ENCODE results near the gene KIF2C.

DNA sequence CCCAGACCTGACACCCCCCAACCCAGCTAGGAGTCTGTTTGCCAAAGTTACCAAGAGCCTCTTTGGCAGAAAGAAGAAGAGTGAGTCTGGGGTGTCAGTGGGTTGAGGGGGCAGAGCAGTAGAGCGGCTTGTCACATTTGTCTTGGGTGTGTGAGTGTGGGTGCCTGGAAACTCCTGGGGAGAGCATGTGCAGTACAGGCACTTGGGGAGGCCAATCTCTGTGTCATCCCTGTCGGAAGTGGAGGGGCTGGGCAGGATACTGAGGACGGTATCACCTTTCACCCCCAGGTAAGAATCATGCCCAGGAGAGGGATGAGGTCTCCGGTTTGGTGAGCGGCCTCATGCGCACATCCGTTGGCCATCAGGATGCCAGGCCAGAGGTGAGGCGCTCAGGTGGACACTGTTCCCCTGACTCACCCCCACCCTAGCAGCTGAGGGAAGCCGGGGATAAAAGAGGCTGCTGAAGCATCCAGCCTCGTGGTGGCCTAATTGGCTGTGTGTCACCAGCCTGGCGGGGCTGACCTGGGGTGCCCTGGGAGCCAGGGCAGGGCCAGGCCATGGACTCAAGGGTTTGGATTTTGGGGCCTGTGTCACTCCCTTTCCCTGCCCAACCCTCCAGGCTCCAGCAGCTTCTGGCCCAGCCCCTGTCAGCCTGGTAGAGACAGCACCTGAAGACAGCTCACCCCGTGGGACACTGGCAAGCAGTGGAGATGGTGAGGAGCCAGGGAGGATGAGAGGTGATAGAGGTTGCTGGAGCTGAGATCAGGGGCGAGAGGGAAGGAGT is 63.9 kb downstream of the KIF2C start:
- TF ChIP-seq CTCF (IDR thresholded peaks at IDR 0.05; ENCODE audit: low read depth, low read length), result no peak
- no peak for TF ChIP-seq EZH2phosphoT487 (IDR thresholded peaks at IDR 0.05; ENCODE audit: low read depth)

Measured in OCI-LY3 (cell line).